GM18867 (cell line): ENCODE data around the gene SORL1.

ENCODE experiments used
- ATAC-seq: cut with Tn5 transposase; IDR thresholded peaks from one replicate; pipeline ENCODE4 v1.9.1; 2021; ENCODE audit warnings: mild to moderate bottlenecking, moderate library complexity; ENCODE audit not compliant: unreplicated experiment

The SORL1 gene

GRCh38 chr11:121650351-121651256 lies 198.5 kb downstream of the SORL1 start:
- peak; percentile 84 for ATAC-seq

GRCh38 chr11:121651257-121651605 lies 199.1 kb downstream of the SORL1 start:
- no peak for ATAC-seq

- ATAC-seq, result no peak
Observed at GRCh38 chr11:121652971-121653370, 200.9 kb downstream of the SORL1 start.

DNA sequence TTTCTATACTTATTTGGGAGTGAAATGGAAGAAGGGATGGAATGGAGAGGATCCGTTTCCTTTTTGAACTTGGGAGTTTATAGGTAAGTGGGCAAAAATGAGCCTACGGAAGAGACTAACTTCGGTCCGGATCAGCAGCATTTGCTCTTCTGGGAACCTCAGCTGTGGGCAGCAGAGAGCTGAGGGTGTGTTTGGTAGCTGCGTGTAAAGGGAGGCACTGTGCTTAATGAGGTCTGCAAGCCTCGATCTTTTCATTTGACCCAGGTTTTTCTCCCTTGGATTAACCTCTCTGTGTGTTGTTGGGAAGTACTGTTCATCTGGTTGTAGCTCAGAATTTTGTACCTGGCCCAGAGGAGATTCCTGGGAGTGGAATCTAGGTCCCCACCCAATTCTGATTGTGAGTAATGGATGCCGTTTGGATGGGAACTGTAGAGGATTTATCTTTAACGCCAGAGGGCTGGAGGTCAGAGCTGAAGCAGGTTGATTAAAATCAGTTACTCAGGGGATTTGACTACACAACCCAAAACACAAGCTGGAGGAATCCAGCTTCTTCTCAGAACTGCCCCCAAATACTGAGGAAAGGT lies 202.2 kb downstream of the SORL1 start:
- ATAC-seq, result no peak

DNA sequence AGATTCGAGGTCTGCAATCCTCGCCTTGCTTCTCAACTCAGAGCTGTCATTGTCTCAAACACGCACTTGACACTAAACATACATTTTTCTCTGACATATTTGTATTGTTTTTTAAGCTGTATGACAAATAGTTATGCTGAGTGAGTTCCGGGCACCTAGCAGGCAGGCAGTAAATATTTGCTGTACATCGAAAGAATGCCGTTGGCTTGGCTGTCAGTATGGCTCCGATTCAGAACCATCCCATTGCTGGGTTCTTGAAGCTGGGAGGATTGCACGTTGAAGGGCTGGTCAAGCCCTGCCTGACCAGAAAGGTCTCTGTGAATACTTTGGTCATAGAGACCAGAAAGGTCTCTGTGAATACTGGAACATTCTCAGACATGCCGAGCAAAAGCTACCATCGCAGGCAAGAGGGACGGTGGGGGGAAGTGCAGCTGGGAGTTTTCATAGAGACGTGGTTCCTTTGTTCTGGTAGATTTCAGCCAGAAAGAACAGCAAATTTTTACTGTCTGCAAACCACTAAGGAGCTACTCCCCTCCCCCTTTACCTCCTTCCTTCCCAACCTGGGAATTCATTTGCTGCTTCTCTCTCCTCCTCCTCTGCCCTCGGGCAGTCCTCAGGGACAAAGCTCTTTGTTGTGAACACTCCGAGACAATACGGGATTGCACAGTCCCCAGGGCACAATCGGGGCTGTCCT lies 202.9 kb downstream of the SORL1 start:
- ATAC-seq, result no peak

DNA sequence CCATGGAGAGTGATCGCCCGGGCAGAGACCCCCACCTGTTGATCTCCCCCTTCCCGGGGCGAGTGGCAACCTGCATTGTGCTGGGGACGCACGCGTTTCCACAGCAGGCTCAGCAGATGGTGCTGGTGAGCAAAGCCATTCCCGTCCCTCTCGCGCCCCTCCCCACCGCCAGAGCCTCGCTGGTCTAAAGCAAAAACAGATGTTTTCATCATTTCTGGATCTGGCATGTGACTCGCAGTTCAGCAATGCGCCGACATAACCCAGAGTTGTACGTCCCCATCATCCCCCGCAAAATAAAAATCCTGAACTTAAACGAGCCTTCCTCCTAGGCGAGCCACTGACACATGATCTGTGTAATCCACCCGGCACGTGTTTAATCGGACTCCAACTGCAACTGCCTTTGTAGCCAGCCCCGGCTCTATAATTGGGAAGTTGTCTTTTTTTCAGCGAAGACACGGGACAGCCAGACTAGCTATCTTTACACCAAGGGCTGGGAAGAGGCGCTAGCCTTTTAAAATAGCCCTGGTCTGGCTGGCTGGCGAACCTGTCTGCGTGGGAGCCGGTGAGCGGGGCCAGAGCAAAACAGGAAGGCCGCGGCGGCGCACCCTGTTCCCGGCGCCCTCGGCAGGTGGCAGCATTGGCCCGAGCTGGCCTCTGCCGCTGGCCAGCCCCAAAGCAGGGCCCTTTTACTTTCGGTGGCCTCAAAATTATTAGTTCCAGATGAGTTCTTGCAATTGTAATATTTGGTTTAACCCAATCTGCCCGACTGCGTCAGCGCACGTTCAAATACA lies 203.6 kb downstream of the SORL1 start:
- ATAC-seq, result peak; percentile 94

DNA sequence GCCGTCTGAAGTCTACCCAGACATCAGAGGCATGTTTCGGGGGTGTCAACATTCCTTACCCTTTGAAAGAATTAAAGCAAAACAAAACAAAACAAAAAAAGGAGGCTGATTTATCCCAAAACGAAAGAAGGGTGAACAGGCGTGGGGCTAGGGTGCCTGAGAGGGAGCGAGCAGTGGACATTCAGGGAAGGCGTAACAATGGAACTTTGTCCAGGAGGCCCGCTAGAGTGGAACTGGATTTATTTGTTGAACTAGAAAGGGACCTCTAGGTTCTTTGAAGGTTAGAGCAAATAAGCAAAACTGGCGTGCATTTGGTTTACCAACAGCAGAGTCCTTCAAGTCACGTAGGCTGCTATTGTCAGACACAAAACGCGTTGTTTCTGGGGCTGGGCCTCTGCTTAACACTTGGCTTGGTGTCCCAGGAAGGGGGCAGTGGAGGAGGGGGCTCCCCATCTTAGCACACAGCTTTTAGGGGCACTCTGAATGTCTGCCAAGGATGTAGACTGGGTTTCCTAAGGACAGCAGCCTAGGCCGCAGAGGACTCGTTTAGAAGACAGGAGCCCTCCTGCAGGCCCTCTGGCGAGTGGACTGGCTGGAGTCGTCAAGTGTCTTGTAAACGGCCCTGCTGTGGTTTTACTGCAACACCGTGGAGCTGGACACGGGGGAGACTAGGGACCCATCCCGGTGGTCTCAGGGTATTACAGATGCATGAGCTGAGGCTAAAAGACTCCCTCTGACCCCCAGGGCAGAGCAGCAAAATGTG lies 204.4 kb downstream of the SORL1 start:
- ATAC-seq, result no peak

GRCh38 chr11:121657146-121657545 lies 205.0 kb downstream of the SORL1 start:
- no peak for ATAC-seq

- no peak for ATAC-seq
Observed at GRCh38 chr11:121659811-121660210, 207.7 kb downstream of the SORL1 start.

DNA sequence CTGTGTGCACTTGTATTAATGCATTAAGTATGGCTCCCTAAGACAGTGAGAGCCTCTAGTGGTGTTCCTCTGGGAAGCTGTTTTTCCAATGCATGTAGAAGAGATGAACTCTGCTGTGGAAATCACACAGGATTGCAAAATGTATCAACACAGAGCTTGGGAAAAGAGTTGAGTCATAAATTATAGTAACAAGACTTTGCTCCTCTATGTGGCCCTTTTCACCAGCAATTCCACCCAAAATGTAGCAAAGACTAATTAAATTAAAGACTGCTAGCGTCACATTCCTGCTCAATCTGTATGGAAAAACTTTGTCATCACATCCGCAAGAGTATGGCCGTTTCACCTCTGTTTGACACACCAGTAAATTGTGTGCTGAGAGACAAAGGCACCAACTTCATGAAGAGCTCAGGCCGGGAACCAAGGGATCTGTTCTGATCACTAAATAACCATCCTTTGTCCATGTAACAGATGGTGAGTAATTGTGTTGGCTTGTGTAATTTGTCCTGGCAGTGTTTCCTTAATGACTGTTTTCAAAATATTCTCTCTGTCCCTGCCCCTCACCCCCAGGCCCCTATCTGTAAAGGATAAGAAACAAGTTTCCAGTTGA lies 209.9 kb downstream of the SORL1 start:
- ATAC-seq, result no peak

GRCh38 chr11:121664144-121664543 lies 212.0 kb downstream of the SORL1 start:
- no peak for ATAC-seq

- no peak for ATAC-seq
Observed at GRCh38 chr11:121665206-121665838, 213.2 kb downstream of the SORL1 start.

GRCh38 chr11:121667836-121668235 lies 215.7 kb downstream of the SORL1 start:
- ATAC-seq, result no peak

GRCh38 chr11:121669422-121669821 lies 217.3 kb downstream of the SORL1 start:
- ATAC-seq, result no peak

GRCh38 chr11:121670266-121670665 lies 218.2 kb downstream of the SORL1 start:
- no peak for ATAC-seq

DNA sequence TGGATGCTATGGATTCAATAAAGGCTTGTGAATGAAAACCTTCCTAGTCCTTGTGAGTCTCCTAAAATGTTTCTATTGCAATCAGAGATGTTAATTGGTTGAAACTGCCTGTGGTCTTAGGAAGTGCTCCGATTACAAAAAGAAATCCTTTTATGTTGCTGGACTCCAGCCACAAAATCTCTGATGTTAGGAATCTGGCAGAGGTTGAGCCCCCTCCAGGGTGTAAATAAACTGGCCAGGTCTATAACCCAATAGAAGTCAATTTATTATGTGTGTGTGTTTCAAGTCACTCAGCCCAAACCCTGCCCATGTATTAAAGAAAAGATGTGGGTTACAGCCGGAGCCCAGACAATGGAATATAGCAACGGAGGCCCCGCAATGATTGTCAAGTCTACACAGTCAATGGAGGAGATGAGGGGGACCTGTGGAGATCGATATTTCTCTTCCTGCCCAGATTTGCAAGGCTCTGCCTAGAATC lies 218.7 kb downstream of the SORL1 start:
- ATAC-seq, result no peak

DNA sequence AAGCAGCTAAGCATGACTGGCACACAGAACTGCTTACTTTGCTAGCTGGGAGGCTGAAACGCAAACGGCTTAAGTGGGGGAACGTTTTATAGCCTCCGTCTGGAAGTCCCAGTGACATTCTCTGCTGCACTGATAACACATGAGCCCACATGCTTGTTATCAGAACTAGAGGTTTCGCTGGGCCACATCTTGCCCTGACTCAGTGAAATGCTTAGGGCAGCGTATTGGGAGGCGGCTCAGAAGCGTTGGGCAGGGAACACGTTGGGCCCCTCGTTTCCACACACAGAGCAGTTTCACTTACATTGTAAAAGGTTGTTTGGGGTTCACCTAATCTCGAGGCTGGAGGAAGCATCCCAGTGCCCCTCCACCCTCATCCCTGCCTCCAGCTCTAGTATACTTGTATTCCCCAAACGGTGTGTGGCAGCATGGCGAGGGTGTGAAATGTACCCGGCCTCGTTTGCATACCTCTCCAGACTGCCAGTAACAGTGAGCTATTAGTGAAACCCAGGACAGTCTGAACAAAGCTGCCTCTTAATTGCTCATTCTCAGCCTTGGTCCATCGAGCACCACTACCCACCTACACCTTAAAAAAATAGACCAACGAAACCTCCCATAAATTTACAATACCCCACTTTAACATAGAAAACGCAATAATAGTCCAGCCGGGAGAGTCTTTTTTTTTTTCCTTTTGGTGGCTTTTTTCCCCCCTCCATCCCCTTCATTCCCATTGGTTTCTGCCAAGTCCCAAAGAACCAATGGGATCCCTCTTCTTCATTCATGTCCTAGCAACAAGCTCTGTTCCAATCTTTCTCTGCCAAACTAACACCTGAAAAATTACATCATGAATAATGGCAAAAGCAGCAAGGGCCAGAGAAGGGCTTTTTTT lies 219.4 kb downstream of the SORL1 start:
- no peak for ATAC-seq
